Activated CD4-positive, alpha-beta T cell treated with anti-CD3 and anti-CD28 coated beads, Interleukin-2, Interleukin-6, amounts not matched to agents 100 ng/mL and 50 ng/mL, durations not matched to agents 16 hours and 8 hours (primary cell): ENCODE results near the gene FARP1.

Experiments used
- DNase-seq: peaks from one replicate; pipeline ENCODE4 v3.0.0-alpha.2; 2020

The FARP1 gene

DNA sequence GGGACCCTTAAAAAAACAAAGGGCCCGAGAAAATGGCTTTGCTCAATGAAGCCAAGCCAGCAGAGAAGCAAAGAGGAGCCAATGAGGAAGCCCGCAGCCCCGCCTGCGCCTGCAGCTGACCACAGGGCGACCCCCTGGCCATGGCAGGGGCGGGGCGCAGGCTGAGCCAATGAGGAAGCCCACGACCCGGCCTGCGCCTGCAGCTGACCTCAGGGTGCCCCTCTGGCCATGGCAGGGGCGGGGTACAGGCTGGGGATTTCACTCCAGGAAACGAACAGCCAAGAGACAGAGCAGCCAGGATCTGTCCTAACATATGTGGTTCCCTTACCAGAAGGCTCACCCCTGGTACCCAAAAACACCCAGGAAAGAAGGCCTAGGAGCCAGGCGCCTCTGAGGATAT is 332.6 kb downstream of the FARP1 start:
- DNase-seq: no peak

- peak; percentile 73 for DNase-seq
Observed at GRCh38 chr13:98476106-98476505, 333.2 kb downstream of the FARP1 start.

DNA sequence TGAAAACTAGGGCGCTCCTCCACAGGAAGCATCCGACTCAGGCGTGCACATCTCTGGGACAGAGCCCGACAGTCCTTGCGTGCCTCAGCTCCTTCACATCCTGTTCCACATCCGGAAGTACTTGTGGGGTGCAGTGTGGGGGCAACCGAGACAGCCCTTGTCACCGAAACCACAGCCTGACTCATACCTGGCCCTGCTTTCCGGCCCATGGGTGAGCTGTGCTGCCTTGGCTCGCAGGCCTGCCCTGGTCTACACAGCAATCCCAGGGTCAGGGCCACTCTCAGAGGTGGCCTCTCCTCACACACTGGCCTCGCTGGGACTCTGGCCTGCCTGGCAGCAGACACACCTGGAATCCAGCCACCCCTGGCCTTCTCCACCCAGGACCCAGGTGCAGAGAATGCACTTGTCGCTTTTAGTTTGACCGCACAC is 333.7 kb downstream of the FARP1 start:
- DNase-seq: peak; percentile 95

GRCh38 chr13:98478189-98479129 is 335.6 kb downstream of the FARP1 start:
- peak; percentile 68 for DNase-seq

DNA sequence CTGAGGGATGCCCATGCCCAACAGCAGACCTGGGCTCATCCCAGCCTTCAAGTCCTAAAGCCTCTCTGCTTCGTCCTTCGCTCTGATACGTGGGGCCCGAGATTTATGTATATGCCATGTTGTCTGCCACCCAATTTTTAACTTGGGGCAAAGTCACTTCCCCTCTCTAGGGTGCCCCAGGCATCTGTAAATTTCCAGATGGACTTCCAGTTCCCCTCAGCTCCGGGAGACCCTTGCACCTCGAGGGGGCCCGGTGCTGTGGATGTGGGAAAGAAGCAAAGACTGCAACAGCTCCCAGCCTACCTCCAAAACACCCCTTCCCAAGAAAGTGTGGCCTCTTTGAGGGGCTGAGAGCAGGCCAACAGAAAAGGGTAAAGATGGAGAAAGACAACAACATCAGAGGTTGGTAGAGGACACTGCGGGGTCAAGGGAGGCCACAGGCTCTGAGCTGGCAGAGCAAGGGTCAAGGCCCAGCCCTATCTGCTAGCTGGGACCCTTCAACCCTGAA is 336.7 kb downstream of the FARP1 start:
- DNase-seq: no peak

GRCh38 chr13:98480915-98481877 is 338.3 kb downstream of the FARP1 start:
- peak; percentile 77 for DNase-seq

- peak; percentile 16 for DNase-seq
Observed at GRCh38 chr13:98482476-98483444, 339.9 kb downstream of the FARP1 start.

GRCh38 chr13:98483601-98484288 is 340.9 kb downstream of the FARP1 start:
- DNase-seq: no peak

DNA sequence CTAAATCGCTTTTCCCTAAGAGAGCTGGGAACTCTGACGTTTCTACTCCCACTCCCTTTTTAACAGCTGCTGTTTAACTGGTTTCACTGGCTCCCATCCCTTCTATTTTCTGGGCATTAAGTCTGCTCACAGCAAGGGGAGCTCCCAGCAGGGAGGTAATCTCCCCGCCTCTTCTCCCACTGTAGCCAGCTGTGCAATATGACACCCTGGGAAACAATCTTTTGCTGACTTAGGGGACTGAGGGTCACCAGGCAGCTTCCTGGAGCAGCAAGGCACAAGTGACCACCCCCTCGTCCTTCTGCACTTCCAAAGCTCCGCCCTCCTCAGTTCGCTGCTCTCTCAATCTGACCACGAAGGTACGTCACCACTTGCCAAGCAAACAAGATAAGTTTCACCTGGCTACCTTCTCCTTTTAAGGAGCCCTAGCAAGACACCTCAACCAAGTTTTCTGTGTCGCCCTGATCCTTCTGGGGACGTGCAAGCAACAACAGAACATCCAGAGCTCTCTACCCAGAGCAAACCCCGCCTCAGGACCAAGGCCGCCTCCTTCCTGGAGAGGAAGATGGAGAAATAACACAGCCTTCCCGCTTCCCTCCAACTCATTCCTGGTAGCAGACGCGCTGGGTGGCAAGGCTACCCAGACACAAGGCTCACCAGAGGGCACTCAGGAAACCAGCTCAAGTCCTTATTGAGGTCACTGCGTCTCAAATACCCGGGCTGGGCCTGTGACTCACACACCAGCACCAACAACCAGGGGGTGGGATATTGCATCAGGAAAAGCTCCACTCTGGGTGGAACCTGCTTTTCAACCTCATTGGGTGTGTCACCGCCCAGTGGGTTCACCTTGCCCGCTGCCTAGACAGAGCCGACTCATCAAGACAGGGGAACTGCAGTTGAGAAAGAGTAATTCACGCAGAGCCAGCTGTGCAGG is 341.7 kb downstream of the FARP1 start:
- DNase-seq: peak; percentile 78

GRCh38 chr13:98485561-98485960 is 342.7 kb downstream of the FARP1 start:
- no peak for DNase-seq

DNA sequence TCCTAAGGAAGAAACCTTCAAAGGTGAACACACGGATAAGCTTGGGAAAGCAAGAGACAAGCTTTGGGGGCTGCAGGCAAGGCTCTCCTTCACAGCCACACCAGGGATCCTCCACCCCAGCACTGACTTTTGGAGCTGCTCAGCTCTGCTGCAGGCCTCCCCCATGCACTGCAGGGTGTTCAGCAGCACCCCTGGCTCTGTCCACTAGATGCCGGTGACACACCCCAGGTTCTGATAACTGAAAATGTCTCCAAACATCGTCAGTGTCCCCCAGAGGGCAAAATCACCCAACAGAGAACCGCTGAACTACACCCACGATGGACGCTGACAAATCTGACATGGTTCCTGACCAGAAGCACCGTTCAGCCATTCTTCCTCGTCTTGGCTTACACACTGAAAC is 343.5 kb downstream of the FARP1 start:
- no peak for DNase-seq

DNA sequence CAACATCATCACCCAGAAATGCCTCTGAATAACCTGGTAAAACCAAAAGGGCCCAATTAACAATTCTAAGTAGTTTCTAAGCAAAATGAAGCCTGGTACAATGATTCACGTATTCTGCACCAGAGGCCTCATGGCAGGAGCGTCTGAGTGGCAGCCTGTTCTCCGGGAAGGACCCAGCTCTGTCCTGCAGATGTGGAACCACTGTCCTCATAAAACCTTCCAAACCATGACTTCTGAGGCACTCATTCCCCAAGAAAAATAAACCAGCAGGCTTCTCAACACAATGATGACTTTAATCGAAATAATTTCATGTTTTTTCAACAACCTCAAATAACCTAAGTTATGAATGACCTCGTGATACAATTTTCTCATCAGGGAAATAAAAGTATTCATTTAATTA is 344.1 kb downstream of the FARP1 start:
- no peak for DNase-seq

GRCh38 chr13:98487522-98487921 is 344.6 kb downstream of the FARP1 start:
- no peak for DNase-seq

GRCh38 chr13:98488736-98489135 is 345.8 kb downstream of the FARP1 start:
- DNase-seq: no peak

DNA sequence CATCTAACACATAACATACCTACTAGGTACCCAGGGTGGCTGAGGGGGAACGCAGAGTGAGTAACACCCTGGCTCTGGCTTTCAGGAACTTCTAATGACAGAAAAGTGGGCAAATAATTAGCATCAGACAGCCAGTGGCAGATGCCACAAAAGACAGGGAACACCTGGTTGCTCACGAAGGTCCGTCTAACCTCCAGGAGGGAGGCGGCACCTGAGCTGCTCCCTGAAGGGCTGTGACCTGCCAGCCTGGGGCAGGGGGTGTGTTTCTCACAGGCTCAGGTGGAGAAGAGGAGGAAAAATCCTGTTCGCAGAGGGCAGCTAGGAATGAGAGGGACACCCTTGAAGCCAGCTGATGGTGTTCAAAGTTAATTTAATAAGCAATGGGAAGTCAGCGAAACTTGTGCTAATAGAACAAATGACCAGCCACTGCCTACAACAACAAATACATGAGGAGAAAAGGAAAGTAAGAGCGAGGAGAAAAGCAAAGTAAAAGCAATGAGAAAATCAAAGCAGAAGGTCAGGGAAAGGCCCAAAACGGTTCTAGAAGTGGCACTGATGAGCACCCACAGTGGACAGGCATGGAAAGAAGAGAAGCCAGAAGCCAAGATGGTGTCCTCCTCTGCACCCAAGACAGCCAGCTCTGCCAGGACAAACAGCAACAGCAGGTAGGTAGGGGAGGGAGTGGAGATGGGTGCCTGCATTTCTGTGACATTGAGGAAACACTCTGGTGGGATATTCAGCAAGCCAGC is 346.7 kb downstream of the FARP1 start:
- no peak for DNase-seq

DNA sequence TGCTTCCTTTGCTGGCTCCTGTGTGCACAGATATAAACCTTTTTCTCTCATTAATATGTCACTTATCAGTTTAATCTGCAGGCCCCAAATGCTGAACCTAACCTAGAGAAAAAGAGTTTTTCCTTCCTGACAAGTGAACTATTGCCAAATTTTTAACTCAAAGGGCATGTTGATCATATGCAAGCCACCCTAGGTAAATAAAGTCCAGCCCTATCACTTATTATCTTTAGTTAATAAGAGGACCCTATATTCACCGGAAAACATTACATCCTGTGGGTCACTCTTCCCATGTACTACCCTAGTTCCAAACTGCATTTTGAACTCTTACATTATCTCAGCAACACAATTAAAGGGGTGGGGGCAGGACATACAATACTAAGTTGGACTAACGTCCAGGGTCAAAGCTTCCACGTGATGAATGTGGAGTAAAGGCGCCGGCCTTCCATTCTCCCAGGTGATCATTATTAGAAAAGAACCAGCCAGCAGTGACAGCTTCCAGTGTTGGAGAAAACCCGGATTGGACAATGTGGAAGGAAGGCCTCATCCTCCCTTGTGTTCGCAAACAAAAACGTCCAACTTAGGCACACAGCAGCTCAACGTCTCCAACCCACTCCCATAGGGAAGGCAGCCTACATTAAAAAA is 347.4 kb downstream of the FARP1 start:
- DNase-seq: no peak

DNA sequence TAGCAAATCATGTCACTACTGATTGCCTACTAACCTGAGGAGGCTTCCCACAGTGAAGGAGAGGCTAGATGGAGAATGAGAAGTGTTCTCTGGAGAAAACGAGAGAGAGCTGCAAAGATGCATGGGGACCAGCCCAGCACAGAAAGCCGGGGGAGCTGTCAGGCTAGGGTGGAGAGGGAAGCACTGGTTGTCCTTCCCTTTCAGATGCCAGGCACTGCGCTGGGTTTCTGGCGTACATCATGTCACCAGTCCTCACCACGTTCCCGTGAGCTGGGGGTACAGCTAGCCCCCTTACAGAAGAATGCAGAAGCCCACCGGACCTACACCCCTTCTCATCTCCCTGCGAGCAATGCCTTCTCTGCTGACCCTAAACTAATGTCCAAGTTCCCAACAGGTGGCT is 348.0 kb downstream of the FARP1 start:
- DNase-seq: no peak

GRCh38 chr13:98492335-98493041 is 349.6 kb downstream of the FARP1 start:
- no peak for DNase-seq
